Stimulated activated CD8-positive, alpha-beta memory T cell treated with anti-CD3 and anti-CD28 coated beads, Interleukin-7, amount 100 ng/mL, for 24 hours (primary cell): ENCODE results near the gene PRSS37.

Experiments used
- DNase-seq: peaks from one replicate; pipeline ENCODE4 v3.0.0-alpha.2; 2020; ENCODE audit warnings: low read depth

The PRSS37 gene

GRCh38 chr7:141788296-141788695 lies 53.0 kb downstream of the PRSS37 start:
- DNase-seq = no peak
